NAMALWA (cell line): ENCODE measurements around the gene JRKL.
"Not testable (repeated sequence)": the region's sequence is repeated elsewhere in the genome, so short reads cannot be mapped to it uniquely, and the experiment has no call there.

ENCODE experiments used
- DNase-seq: peaks from one replicate; pipeline ENCODE4 v3.0.0-alpha.2; 2015; ENCODE audit warnings: low spot score

Gene JRKL

GRCh38 chr11:96394773-96395172 lies 5.0 kb downstream of the JRKL start:
- DNase-seq: no peak

GRCh38 chr11:96396637-96397036 lies 6.8 kb downstream of the JRKL start:
- no peak for DNase-seq

GRCh38 chr11:96397863-96398262 lies 8.1 kb downstream of the JRKL start:
- DNase-seq: no peak

- no peak for DNase-seq
Measured at GRCh38 chr11:96400697-96401096, 10.9 kb downstream of the JRKL start.

- not testable (repeated sequence) for DNase-seq
Measured at GRCh38 chr11:96411412-96411811, 21.6 kb downstream of the JRKL start.

- DNase-seq: no peak
Measured at GRCh38 chr11:96412761-96413381, 23.1 kb downstream of the JRKL start.

- no peak for DNase-seq
Measured at GRCh38 chr11:96413408-96413807, 23.6 kb downstream of the JRKL start.

GRCh38 chr11:96424693-96425092 lies 34.9 kb downstream of the JRKL start:
- no peak for DNase-seq

- DNase-seq: no peak
Measured at GRCh38 chr11:96430668-96431067, 40.9 kb downstream of the JRKL start.

- not testable (repeated sequence) for DNase-seq
Measured at GRCh38 chr11:96432654-96433053, 42.8 kb downstream of the JRKL start.
